Stomach smooth muscle (tissue), 2 donors: ENCODE data around the gene DNAJC15.

Experiments
- H3K27ac ChIP-seq: one replicate; pipeline ENCODE4 v1.7.0; 2013; ENCODE audit warnings: mild to moderate bottlenecking, low read length, inconsistent platforms
- H3K27me3 ChIP-seq, 2 donors: one replicate each; pipeline ENCODE4 v1.7.0; 2013; ENCODE audit warnings: low read length in 2 of 2; ENCODE audit not compliant: insufficient read depth in 2 of 2, control insufficient read depth in 1 of 2
- H3K36me3 ChIP-seq, 2 donors: one replicate each; pipeline ENCODE4 v1.7.0; 2013; ENCODE audit warnings: low read length in 2 of 2; ENCODE audit not compliant: control insufficient read depth in 2 of 2, insufficient read depth in 2 of 2
- H3K4me1 ChIP-seq: one replicate; pipeline ENCODE4 v1.7.0; 2013; ENCODE audit warnings: low read length; ENCODE audit not compliant: control insufficient read depth, insufficient read depth
- H3K4me3 ChIP-seq, 2 donors: one replicate each; pipeline ENCODE4 v1.7.0; 2013; ENCODE audit warnings: low read length in 2 of 2
- H3K9ac ChIP-seq, 2 donors: one replicate each; pipeline ENCODE4 v1.7.0; 2013; ENCODE audit warnings: low read length in 2 of 2, mild to moderate bottlenecking in 1 of 2
- H3K9me3 ChIP-seq, 2 donors: one replicate each; pipeline ENCODE4 v1.7.0; 2013; ENCODE audit warnings: low read length in 2 of 2; ENCODE audit not compliant: control insufficient read depth in 2 of 2
- donor health status: healthy.
- donor health status: Pancreatic carcinoma.

DNAJC15 gene

GRCh38 chr13:43085545-43085944 lies 62.2 kb downstream of the DNAJC15 start:
- Histone ChIP-seq H3K4me3 (no peak overlapping the region), H3K9me3 (no peaks in the 10 kb centered on the region), H3K4me1 (no peaks in the 10 kb centered on the region), H3K27ac (no peak overlapping the region), H3K9ac (no peak overlapping the region), H3K27me3 (no peaks in the 10 kb centered on the region), H3K36me3 (no peaks in the 10 kb centered on the region)

GRCh38 chr13:43086181-43086580 lies 62.8 kb downstream of the DNAJC15 start:
- Histone ChIP-seq H3K4me1 (no peaks in the 10 kb centered on the region), H3K9me3 (no peaks in the 10 kb centered on the region), H3K4me3 (no peak overlapping the region), H3K27me3 (no peaks in the 10 kb centered on the region), H3K27ac (no peak overlapping the region), H3K36me3 (no peaks in the 10 kb centered on the region), H3K9ac (no peak overlapping the region)

- H3K9me3 ChIP-seq = no peaks in the 10 kb centered on the region
- peak overlapping the region; percentile 35 to 62 for H3K9ac ChIP-seq
- no peak overlapping the region for H3K27ac ChIP-seq
- H3K36me3 ChIP-seq = no peaks in the 10 kb centered on the region
- peak overlapping the region; percentile 62 to 63 for H3K4me3 ChIP-seq
- no peaks in the 10 kb centered on the region for H3K4me1 ChIP-seq
- no peaks in the 10 kb centered on the region for H3K27me3 ChIP-seq
Measured at GRCh38 chr13:43088093-43088511, 64.7 kb downstream of the DNAJC15 start.

- no peak overlapping the region for H3K9ac ChIP-seq
- H3K9me3 ChIP-seq = no peaks in the 10 kb centered on the region
- H3K4me3 ChIP-seq = no peak overlapping the region
- H3K36me3 ChIP-seq = no peaks in the 10 kb centered on the region
- H3K4me1 ChIP-seq = no peaks in the 10 kb centered on the region
- no peak overlapping the region for H3K27ac ChIP-seq
- no peaks in the 10 kb centered on the region for H3K27me3 ChIP-seq
Measured at GRCh38 chr13:43089912-43090498, 66.6 kb downstream of the DNAJC15 start.

- H3K9me3 ChIP-seq = no peaks in the 10 kb centered on the region
- H3K36me3 ChIP-seq = no peaks in the 10 kb centered on the region
- H3K27me3 ChIP-seq = no peaks in the 10 kb centered on the region
- no peaks in the 10 kb centered on the region for H3K4me1 ChIP-seq
- H3K27ac ChIP-seq = no peak overlapping the region
- no peak overlapping the region for H3K9ac ChIP-seq
- no peak overlapping the region for H3K4me3 ChIP-seq
Measured at GRCh38 chr13:43094901-43095300, 71.5 kb downstream of the DNAJC15 start.

GRCh38 chr13:43095771-43096719 lies 72.7 kb downstream of the DNAJC15 start:
- no peaks in the 10 kb centered on the region for H3K9me3 ChIP-seq
- no peaks in the 10 kb centered on the region for H3K36me3 ChIP-seq
- H3K4me3 ChIP-seq = no peak overlapping the region
- H3K4me1 ChIP-seq = no peaks in the 10 kb centered on the region
- peak overlapping the region in 1 of 2 donors; percentile 33 for H3K9ac ChIP-seq
- no peak overlapping the region for H3K27ac ChIP-seq
- H3K27me3 ChIP-seq = no peaks in the 10 kb centered on the region

- Histone ChIP-seq H3K36me3 (no peaks in the 10 kb centered on the region), H3K9ac (no peak overlapping the region), H3K27ac (no peak overlapping the region), H3K4me1 (no peaks in the 10 kb centered on the region), H3K9me3 (no peaks in the 10 kb centered on the region), H3K27me3 (no peaks in the 10 kb centered on the region), H3K4me3 (no peak overlapping the region)
Measured at GRCh38 chr13:43100667-43101066, 77.3 kb downstream of the DNAJC15 start.

- Histone ChIP-seq H3K9ac (no peak overlapping the region), H3K27me3 (no peaks in the 10 kb centered on the region), H3K27ac (no peak overlapping the region), H3K9me3 (no peaks in the 10 kb centered on the region), H3K4me3 (no peak overlapping the region), H3K4me1 (no peaks in the 10 kb centered on the region), H3K36me3 (no peaks in the 10 kb centered on the region)
Measured at GRCh38 chr13:43102304-43102703, 78.9 kb downstream of the DNAJC15 start.

- no peak overlapping the region for H3K9ac ChIP-seq
- no peaks in the 10 kb centered on the region for H3K9me3 ChIP-seq
- H3K36me3 ChIP-seq = no peaks in the 10 kb centered on the region
- H3K4me3 ChIP-seq = no peak overlapping the region
- peaks cover 9% of the 10 kb centered on the region for H3K4me1 ChIP-seq
- no peaks in the 10 kb centered on the region for H3K27me3 ChIP-seq
- no peak overlapping the region for H3K27ac ChIP-seq
Measured at GRCh38 chr13:43107780-43108179, 84.4 kb downstream of the DNAJC15 start.

GRCh38 chr13:43110036-43110435 lies 86.7 kb downstream of the DNAJC15 start:
- H3K36me3 ChIP-seq = no peaks in the 10 kb centered on the region
- no peaks in the 10 kb centered on the region for H3K27me3 ChIP-seq
- H3K4me3 ChIP-seq = no peak overlapping the region
- no peaks in the 10 kb centered on the region for H3K9me3 ChIP-seq
- H3K27ac ChIP-seq = peak overlapping the region; percentile 13
- H3K4me1 ChIP-seq = peaks cover 9% of the 10 kb centered on the region
- no peak overlapping the region for H3K9ac ChIP-seq

GRCh38 chr13:43110658-43111057 lies 87.3 kb downstream of the DNAJC15 start:
- no peaks in the 10 kb centered on the region for H3K9me3 ChIP-seq
- H3K36me3 ChIP-seq = no peaks in the 10 kb centered on the region
- H3K4me1 ChIP-seq = peaks cover 9% of the 10 kb centered on the region
- no peak overlapping the region for H3K4me3 ChIP-seq
- no peaks in the 10 kb centered on the region for H3K27me3 ChIP-seq
- H3K9ac ChIP-seq = no peak overlapping the region
- no peak overlapping the region for H3K27ac ChIP-seq
